ENCODE data around the gene TBC1D2B.
"Not testable (repeated sequence)": the region's sequence is repeated elsewhere in the genome, so short reads cannot be mapped to it uniquely, and the experiment has no call there.

The TBC1D2B gene

DNA sequence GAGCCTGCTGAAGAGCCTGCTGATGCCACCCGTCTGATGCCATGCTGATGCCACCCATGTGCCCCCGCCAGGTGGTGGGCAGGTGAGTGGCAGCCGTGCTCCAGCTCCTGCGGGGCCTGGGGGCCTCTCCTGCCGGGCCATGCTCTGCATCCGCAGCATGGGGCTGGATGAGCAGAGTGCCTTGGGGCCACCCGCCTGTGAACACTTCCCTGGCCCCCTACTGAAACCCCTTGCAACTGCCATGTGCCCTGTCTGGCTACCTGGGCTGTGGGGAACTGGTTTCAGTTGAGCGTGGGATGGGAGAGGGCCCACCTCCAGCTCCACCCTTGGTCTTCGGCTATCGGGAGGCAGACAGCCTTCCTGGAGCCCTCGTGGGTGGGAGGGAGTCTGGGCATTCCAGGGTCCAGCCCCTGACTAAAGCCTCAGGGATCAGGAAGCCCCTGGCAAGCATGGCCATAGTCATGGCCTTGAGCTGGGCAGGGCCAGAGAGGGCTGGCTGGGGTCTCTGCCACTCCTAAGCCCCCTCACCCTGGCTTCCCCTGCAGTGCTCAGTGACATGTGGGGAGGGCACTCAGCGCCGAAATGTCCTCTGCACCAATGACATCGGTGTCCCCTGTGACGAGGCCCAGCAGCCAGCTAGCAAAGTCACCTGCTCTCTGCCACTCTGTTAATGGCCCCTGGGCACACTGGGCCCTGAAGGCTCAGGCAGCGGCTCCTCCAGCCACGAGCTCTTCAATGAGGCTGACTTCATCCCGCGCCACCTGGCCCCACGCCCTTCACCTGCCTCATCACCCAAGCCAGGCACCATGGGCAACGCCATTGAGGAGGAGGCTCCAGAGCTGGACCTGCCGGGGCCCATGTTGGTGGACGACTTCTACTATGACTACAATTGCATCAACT lies 92.2 kb downstream of the TBC1D2B start:
- DNase-seq: no peak

DNA sequence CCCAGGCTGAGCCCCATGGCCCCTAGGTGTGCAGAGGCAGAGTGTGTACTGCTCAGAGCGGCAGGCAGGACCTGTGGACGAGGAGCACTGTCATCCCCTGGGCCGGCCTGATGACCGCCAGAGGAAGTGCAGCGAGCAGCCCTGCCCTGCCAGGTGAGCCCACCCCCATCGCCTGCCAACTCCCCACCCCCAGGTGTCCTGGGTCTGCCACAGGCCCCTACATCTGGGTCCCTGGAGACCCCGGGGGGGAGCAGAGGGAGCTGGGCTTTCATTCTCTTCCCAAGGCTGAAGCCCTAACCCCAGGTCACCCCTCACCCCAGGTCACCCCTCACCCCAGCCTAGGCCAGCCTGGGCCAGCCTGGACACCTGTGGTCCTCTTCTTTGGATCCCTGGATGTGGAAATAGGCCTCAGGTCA lies 93.1 kb downstream of the TBC1D2B start:
- no peak for DNase-seq

DNA sequence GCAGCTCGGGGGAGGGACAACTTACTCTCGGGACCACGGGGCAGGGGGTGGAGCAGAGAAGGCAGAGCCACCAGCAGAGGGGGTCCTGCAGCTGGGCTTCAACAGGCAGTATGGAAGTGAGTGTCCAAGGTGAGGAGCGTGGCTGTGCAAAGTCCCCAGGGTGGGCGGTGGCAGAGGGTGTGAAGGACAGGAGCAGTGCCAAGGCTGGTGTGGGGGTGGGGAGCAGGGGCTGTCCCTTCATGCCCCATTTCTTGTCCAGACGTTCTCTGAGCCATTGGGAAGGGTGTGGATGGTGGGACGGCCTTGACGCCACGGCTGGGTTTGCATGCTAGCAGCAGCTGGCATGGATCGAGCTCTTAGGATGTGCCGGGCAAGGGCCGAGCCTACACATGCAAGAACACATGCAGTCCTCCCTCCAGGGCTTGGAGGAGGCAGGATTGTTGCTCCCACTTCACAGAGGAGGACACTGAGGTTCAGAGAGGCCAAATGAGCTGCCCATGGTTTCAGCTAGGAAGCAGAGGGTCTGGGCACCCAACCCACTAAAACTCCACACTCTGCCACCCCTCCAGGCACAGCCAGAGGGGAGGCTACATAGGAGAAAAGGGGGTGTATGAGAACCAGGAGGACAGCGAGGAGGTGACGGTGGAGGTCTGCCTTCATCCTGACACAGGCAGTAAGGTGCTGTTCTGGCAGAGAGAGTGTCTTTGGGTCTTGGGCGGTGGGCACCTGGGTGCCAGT lies 93.6 kb downstream of the TBC1D2B start:
- DNase-seq: no peak

- DNase-seq: no peak
Observed at GRCh38 chr15:77983091-77983707, 94.3 kb downstream of the TBC1D2B start.

GRCh38 chr15:77982127-77982490 lies 95.4 kb downstream of the TBC1D2B start:
- DNase-seq: no peak

DNA sequence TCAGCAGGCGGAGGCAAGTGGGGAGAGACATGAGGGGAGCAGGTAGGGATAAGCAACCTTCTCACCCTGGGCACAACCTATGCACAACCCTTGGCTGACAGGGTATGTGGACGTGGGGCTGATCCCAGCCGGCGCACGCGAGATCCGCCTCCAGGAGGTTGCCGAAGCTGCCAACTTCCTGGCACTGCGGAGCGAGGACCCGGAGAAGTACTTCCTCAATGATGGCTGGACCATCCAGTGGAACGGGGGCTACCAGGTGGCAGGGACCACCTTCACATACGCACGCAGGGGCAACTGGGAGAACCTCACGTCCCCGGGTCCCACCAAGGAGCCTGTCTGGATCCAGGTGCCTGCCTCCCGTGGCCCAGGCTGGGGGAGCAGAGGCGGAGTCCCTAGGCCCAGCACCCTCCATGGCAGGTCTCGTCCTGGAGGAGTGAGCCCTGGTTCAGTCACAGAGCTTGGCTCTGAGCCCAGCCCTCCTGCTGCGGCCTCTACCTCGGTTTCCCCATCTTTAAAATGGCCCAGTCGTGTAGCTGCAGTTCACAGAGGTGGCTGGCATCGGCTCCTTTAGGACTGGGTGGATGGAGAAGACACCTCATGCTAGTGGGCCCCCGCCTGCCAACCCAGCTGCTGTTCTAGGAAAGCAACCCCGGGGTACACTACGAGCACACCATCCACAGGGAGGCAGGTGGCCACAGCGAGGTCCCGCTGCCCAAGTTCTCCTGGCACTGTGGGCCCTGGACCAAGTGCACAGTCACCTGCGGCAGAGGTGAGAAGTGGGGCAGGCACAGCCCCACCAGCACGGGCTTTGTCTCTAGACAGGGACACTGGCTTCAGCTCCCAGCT lies 96.0 kb downstream of the TBC1D2B start:
- DNase-seq: no peak

DNA sequence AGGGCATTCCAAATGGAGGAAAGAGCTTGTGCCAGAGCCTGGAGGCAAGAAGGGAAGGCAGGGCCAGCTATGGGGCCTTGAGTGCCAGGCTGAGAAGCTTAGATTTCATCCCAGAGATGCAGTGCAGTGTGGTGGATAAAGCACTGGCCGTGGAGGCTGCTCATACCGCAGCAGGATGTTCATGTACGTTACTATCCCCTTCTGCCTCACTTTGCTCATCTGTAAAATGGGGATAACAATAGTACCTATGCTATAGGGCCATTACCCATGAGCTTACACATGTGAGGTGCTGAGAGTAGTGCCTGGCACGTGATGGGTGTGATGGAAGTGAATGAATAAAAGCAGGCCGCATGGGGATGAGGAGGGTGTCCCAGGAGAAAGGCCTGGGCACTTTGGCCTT lies 96.8 kb downstream of the TBC1D2B start:
- DNase-seq: not testable (repeated sequence)

- DNase-seq: no peak
Observed at GRCh38 chr15:77980098-77980497, 97.4 kb downstream of the TBC1D2B start.

DNA sequence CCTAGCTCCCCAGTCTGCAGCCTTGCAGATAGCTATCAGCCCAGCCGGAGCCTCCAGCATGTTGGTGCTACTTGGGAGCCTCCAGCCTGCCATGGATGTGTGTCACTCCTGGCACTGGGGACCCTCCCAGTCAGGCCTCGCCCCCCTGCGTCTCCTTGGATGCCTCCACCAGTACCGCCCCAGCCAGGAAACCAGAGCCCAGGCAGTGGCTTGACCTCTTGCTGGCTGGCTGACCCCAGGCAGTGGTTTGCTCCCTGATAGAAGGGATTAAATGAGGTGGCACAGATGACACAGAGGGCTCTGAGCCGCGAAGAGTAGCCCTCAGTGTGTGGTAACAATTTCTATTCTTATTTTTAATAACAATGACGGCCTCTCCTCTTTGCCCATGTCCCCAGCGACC lies 98.4 kb downstream of the TBC1D2B start:
- not testable (repeated sequence) for DNase-seq

- DNase-seq: not testable (repeated sequence)
Observed at GRCh38 chr15:77978759-77979145, 98.8 kb downstream of the TBC1D2B start.

GRCh38 chr15:77977903-77978758 lies 99.4 kb downstream of the TBC1D2B start:
- not testable (repeated sequence) for DNase-seq

GRCh38 chr15:77976760-77977525 lies 100.6 kb downstream of the TBC1D2B start:
- not testable (repeated sequence) for DNase-seq

DNA sequence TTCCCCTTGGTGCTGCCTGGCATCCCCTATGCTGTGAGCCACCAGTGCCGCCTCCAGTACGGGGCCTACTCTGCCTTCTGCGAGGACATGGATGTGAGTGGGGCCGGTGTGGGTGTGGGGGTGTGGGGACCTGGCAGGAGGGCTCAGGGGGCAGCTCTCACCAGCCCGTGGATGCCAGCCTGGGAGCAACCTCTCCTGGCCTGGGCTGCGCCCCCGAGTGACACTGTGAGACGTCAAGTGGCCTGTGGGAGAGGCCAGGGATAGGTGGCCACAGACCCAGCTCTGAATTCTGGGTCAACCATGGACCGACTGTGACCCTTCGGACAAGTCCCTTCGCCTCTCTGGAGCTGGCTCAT lies 101.4 kb downstream of the TBC1D2B start:
- not testable (repeated sequence) for DNase-seq

DNA sequence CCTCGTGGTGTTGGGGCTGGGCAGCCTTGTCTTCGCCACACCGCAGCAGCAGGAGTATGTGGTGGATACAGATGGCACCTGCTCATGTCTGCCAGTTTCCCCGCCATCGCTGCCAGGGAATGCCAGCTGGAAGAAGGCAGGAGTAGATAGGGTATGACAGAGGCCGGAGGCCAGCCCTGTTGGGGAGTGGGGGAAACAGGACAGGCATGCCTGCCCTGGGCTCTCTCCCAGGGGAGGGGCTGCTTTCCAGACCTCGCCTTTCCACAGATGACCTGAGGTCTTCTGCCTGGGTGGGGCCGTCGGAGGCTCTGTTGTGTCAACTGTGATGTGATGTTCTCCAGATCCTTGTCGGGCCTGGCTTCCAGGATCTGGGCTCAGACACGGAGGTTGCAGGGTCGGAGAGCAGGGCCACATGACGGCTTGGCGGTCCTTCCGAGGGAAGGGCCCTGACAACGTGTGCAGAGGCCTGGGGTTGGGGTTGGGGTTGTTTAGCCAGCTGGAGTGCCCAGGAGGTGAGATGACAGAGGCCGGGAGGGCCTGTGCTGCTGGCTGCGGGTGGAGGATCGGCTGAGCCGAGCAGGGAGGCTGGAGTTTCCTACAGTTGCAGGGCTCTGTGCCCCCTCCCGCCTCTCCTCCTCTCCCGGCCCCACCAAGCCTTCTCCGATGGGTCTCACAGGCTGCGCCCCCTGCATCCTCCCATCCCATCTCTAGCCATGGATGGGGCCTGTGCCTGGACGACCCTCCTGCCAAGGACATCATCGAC lies 102.0 kb downstream of the TBC1D2B start:
- DNase-seq: no peak

GRCh38 chr15:77974416-77975331 lies 102.8 kb downstream of the TBC1D2B start:
- DNase-seq: no peak

- DNase-seq: peak; percentile 38
Observed at GRCh38 chr15:77974098-77974414, 103.5 kb downstream of the TBC1D2B start.

GRCh38 chr15:77973273-77974097 lies 104.0 kb downstream of the TBC1D2B start:
- not testable (repeated sequence) for DNase-seq

DNA sequence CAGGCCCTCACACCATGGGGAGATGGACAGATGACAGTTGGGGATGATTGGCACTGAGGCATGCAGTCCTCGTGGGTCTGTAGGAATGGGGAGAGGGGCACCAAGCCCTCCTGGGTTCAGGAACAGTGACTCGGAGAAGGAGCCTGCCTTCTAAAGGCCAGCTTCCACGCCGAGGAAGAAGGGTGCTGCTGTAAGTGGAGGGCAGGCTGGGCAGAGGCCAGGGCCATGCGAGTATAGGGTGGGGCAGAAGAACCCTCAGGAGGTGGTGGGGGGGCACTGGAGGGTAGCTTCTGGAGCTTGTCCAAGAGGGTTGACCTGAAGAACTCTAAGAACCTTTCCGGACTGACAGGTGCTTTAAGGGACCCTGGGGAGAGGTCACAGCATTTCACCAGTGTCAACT lies 104.8 kb downstream of the TBC1D2B start:
- not testable (repeated sequence) for DNase-seq

Measured in fibroblast of skin of abdomen (primary cell).